Measurements from ENCODE around the gene CDRT15.
"Not testable (repeated sequence)": the region's sequence is repeated elsewhere in the genome, so short reads cannot be mapped to it uniquely, and the experiment has no call there.

Gene CDRT15

GRCh38 chr17:14205992-14206461, 30.6 kb downstream of the CDRT15 start:
- no peak for DNase-seq

GRCh38 chr17:14205380-14205779, 31.3 kb downstream of the CDRT15 start:
- no peak for DNase-seq

GRCh38 chr17:14204546-14204945, 32.1 kb downstream of the CDRT15 start:
- no peak for DNase-seq

- DNase-seq: no peak
Measured at GRCh38 chr17:14204084-14204483, 32.6 kb downstream of the CDRT15 start.

- DNase-seq: no peak
Measured at GRCh38 chr17:14203388-14203787, 33.3 kb downstream of the CDRT15 start.

- no peak for DNase-seq
Measured at GRCh38 chr17:14202388-14203166, 34.1 kb downstream of the CDRT15 start.

- no peak for DNase-seq
Measured at GRCh38 chr17:14201988-14202380, 34.7 kb downstream of the CDRT15 start.

- DNase-seq: no peak
Measured at GRCh38 chr17:14201021-14201987, 35.4 kb downstream of the CDRT15 start.

GRCh38 chr17:14200354-14200753, 36.3 kb downstream of the CDRT15 start:
- DNase-seq: no peak

- no peak for DNase-seq
Measured at GRCh38 chr17:14199601-14200000, 37.1 kb downstream of the CDRT15 start.

- no peak for DNase-seq
Measured at GRCh38 chr17:14198575-14198974, 38.1 kb downstream of the CDRT15 start.

- no peak for DNase-seq
Measured at GRCh38 chr17:14198013-14198412, 38.6 kb downstream of the CDRT15 start.

- DNase-seq: no peak
Measured at GRCh38 chr17:14197586-14197985, 39.1 kb downstream of the CDRT15 start.

- no peak for DNase-seq
Measured at GRCh38 chr17:14197057-14197456, 39.6 kb downstream of the CDRT15 start.

- DNase-seq: no peak
Measured at GRCh38 chr17:14196377-14196997, 40.2 kb downstream of the CDRT15 start.

- DNase-seq: not testable (repeated sequence)
Measured at GRCh38 chr17:14192636-14193344, 43.9 kb downstream of the CDRT15 start.

- not testable (repeated sequence) for DNase-seq
Measured at GRCh38 chr17:14192039-14192438, 44.6 kb downstream of the CDRT15 start.

GRCh38 chr17:14191469-14191868, 45.2 kb downstream of the CDRT15 start:
- DNase-seq: not testable (repeated sequence)

- DNase-seq: not testable (repeated sequence)
Measured at GRCh38 chr17:14190774-14191173, 45.9 kb downstream of the CDRT15 start.

GRCh38 chr17:14186443-14186842, 50.2 kb downstream of the CDRT15 start:
- DNase-seq: not testable (repeated sequence)

Measured in NCI-H2171 (cell line).